ENCODE data around the gene EXTL2. TPM values are rescaled to one million over a fixed set of nuclear protein-coding genes. Genes with fewer than 3 reads are reported as not detected.
A peak's percentile ranks its signal among the peaks of the same experiment; 100 is the strongest.

The EXTL2 gene
- total RNA-seq, 4 donors from 2014 or later = 11.1 to 17.5 (median 13.5) TPM

- no peaks in the 10 kb centered on the region for H3K4me1 ChIP-seq
- H3K4me3 ChIP-seq = no peak overlapping the region
- TF ChIP-seq EP300 (IDR thresholded peaks at IDR 0.05) = no peak
- TF ChIP-seq CTCF (IDR thresholded peaks at IDR 0.05) = no peak
- TF ChIP-seq POLR2A (IDR thresholded peaks at IDR 0.05) = no peak
- H3K9me3 ChIP-seq = no peaks in the 10 kb centered on the region
- H3K36me3 ChIP-seq = peaks cover 0 to 73% (median 0%) of the 10 kb centered on the region in 3 donors
- H3K27me3 ChIP-seq = no peaks in the 10 kb centered on the region
- WGBS, 2 donors = 96 to 98% methylated on average over 2 of the region's 2 CpGs
- DNase-seq (ENCODE audit: low spot score in 2 of 2) = no peak
- no peak overlapping the region for H3K27ac ChIP-seq
These were observed 9.9 kb upstream of the EXTL2 start for GRCh38 chr1:100904528-100904927.

- H3K27me3 ChIP-seq = no peaks in the 10 kb centered on the region
These were observed 9.1 kb upstream of the EXTL2 start for GRCh38 chr1:100903777-100904176.

GRCh38 chr1:100902365-100902764 is 7.7 kb upstream of the EXTL2 start:
- Histone ChIP-seq H3K9me3 (no peaks in the 10 kb centered on the region), H3K27ac (no peak overlapping the region), H3K4me3 (no peak overlapping the region), H3K4me1 (peaks cover 0 to 14% (median 7%) of the 10 kb centered on the region in 4 donors), H3K27me3 (no peaks in the 10 kb centered on the region), H3K36me3 (peaks cover 0 to 53% (median 0%) of the 10 kb centered on the region in 3 donors)
- DNase-seq (ENCODE audit: low spot score in 2 of 2) = no peak
- TF ChIP-seq POLR2A (IDR thresholded peaks at IDR 0.05) (no peak), CTCF (IDR thresholded peaks at IDR 0.05) (no peak), EP300 (IDR thresholded peaks at IDR 0.05) (no peak)
- WGBS, 2 donors = 86 to 97% methylated on average over 1 of the region's 1 CpG

More at GRCh38 chr1:100903777-100904176, 9.1 kb upstream of the EXTL2 start:
- TF ChIP-seq POLR2A (IDR thresholded peaks at IDR 0.05) = no peak
- TF ChIP-seq EP300 (IDR thresholded peaks at IDR 0.05) = no peak
- TF ChIP-seq CTCF (IDR thresholded peaks at IDR 0.05) = no peak
- Histone ChIP-seq H3K9me3 (no peaks in the 10 kb centered on the region), H3K36me3 (peaks cover 0 to 66% (median 0%) of the 10 kb centered on the region in 3 donors), H3K4me1 (no peaks in the 10 kb centered on the region), H3K4me3 (no peak overlapping the region), H3K27ac (no peak overlapping the region)
- 97 to 98% methylated on average over 1 of the region's 1 CpG for WGBS, 2 donors
- no peak for DNase-seq (ENCODE audit: low spot score in 2 of 2)

GRCh38 chr1:100896481-100896982 is 1.9 kb upstream of the EXTL2 start:
- peak overlapping the region; percentile 74 to 99 (median 92) for H3K27ac ChIP-seq
- TF ChIP-seq POLR2A (IDR thresholded peaks at IDR 0.05) (no peak), CTCF (IDR thresholded peaks at IDR 0.05) (no peak), EP300 (IDR thresholded peaks at IDR 0.05) (no peak)
- peaks cover 0 to 14% (median 0%) of the 10 kb centered on the region in 3 donors for H3K36me3 ChIP-seq
- WGBS, 2 donors = 1 to 2% methylated on average over 12 of the region's 12 CpGs
- no peaks in the 10 kb centered on the region for H3K9me3 ChIP-seq
- H3K4me1 ChIP-seq = peaks cover 0 to 39% (median 17%) of the 10 kb centered on the region in 4 donors
- no peak for DNase-seq (ENCODE audit: low spot score in 2 of 2)
- no peaks in the 10 kb centered on the region for H3K27me3 ChIP-seq
- H3K4me3 ChIP-seq = peak overlapping the region; percentile 63 to 98 (median 79)

GRCh38 chr1:100895540-100896480 is 1.2 kb upstream of the EXTL2 start, which contains the start of gene SLC30A7:
SLC30A7 (plus strand) TSS chr1:100896090; CDS start chr1:100896263, 173 bp downstream.
- H3K27me3 ChIP-seq = no peaks in the 10 kb centered on the region
- peaks cover 0 to 39% (median 17%) of the 10 kb centered on the region in 4 donors for H3K4me1 ChIP-seq
- DNase-seq (ENCODE audit: low spot score in 2 of 2) = peak; percentile 92 to 95
- H3K9me3 ChIP-seq = no peaks in the 10 kb centered on the region
- peaks cover 0 to 7% (median 0%) of the 10 kb centered on the region in 3 donors for H3K36me3 ChIP-seq
- H3K4me3 ChIP-seq = peak within 1 kb of the TSS; percentile 63 to 98 (median 79)
- H3K27ac ChIP-seq = peak within 1 kb of the TSS; percentile 74 to 99 (median 92)
- WGBS, 2 donors = 0 to 1% methylated on average over 30 to 50 of the region's 62 CpGs
- TF ChIP-seq CTCF (IDR thresholded peaks at IDR 0.05) (no peak), EP300 (IDR thresholded peaks at IDR 0.05) (peak; percentile 33 to 87), POLR2A (IDR thresholded peaks at IDR 0.05) (peak; percentile 53 to 60)
